GM12892 (cell line): Measurements from ENCODE around the gene DHDDS.

Source experiments
- DNase-seq: peaks from one replicate; pipeline ENCODE4 v3.0.0; 2011; ENCODE audit not compliant: insufficient read length
- FAIRE-seq: peaks from 2 replicates; lab custom pipeline; 2011; peaks lifted over from hg19 to GRCh38; lab: Jason Lieb, UNC
- POLR2A ChIP-seq: IDR thresholded peaks from 2 replicates; pipeline ENCODE4 v1.6.1; 2011; ENCODE audit warnings: low read depth, low read length, control low read depth
- POLR2AphosphoS5 ChIP-seq: IDR thresholded peaks from 2 replicates; pipeline ENCODE4 v1.6.1; 2011; ENCODE audit warnings: low read depth, low read length, control low read depth
- TAF1 ChIP-seq: IDR thresholded peaks from 2 replicates; pipeline ENCODE4 v1.6.1; 2011; ENCODE audit warnings: low read depth, mild to moderate bottlenecking, control low read depth, low read length, borderline replicate concordance

DHDDS gene

DNA sequence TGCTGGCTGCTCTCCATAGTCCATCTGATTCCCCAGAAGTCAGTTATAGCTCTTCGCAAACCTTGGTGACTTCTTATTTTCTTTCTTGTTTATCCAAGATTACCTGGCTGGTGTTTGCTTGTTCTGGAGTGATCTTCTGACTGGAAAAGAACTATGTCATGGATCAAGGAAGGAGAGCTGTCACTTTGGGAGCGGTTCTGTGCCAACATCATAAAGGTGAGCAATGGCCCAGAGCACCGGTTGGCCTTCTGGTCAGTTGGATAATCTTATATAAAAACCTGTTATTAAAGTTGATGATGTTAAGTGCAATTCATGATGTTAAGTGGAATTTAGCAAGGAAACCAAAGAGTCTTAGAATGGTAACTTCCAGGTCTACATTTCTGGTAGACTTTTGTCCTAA is 672 bp downstream of the DHDDS start:
- FAIRE-seq (no peak), DNase-seq (no peak)
- TF ChIP-seq POLR2A, result no peak
- no peak for TF ChIP-seq POLR2AphosphoS5
- no peak for TF ChIP-seq TAF1

DNA sequence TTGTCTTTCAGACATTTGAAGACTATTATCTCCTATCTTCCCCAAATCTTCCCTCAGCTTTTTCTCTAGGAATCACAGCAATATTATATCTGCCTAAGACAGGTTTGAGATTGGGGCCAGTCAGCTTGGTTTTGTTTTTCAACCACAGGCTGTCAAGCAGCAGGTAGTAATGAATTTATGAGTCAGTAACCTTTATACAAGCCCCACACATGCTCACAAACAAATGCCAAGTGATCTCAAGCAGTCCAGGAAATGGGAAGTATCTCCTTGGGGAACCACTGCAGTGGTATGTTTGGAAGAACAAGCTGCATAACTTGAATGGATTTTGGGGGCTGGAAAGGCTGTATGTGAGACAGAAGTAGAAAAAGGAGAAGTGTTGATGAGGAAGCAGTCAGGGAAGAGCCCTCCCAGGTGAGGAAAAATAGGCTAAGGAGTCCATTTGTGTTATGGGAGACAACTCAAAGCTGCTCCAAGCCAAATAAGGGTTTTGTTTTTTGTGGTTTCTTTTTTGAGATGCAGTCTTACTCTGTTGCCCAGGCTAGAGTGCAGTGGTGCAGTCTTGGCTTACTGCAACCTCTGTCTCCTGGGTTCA is 2.1 kb downstream of the DHDDS start:
- DNase-seq (no peak), FAIRE-seq (no peak)
- no peak for TF ChIP-seq TAF1
- TF ChIP-seq POLR2A, result no peak
- no peak for TF ChIP-seq POLR2AphosphoS5

DNA sequence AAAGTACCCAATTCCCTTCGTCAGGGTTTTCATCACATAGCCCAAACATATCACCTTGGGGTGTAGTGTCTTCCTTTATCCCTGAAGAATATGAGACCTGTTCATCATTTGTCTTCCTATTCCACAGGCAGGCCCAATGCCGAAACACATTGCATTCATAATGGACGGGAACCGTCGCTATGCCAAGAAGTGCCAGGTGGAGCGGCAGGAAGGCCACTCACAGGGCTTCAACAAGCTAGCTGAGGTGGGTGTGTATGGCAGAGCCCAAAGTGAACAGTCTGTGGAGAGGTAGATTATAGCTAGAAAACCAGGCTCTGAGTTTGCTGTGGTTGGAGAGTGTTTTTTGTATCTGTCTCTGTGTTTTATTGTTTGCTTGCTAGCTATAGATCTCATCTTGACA is 5.9 kb downstream of the DHDDS start:
- FAIRE-seq (peak; percentile 76), DNase-seq (no peak)
- TF ChIP-seq POLR2AphosphoS5 (no peak), TAF1 (no peak), POLR2A (no peak)

DNA sequence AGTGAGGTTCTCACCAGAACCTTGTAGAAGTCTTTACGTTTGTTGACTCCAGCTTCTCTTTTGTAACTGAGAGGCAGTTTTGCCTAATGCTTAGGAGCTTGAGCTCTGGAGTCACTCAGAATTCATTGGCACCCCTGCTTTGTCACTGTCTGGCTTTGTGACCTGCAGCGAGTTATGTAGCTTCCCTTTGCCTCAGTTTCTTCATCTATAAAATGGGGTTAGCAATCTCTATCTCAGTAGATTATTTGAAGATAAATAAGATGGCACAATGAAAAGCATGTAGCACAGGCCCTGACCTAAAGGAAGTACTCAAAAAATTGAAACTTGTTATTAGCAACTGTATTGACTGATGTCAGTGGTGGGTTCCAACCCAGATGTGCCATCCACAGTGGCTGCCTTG is 8.1 kb downstream of the DHDDS start:
- DNase-seq, result no peak
- FAIRE-seq, result no peak
- TF ChIP-seq POLR2AphosphoS5 (no peak), POLR2A (no peak), TAF1 (no peak)

DNA sequence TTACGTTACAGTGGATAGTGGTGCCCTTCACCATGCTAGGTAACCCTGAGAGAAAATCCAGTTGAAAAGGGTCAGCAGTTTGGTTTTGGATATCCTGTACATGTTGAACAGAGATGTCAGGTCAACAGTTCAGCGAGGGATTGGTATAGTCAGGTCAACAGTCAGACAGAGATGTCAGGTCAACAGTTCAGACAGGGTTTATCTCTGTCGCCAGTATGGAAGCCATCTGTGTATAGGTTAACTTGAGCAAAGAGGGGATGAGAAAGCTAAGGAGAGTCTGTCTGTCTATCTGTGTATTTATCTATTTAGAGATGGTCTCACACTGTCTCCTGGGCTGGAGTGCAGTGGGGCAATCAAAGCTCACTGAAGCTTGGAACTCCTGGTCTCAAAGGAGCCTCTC is 17.7 kb downstream of the DHDDS start:
- TF ChIP-seq POLR2AphosphoS5 (no peak), TAF1 (no peak), POLR2A (no peak)

DNA sequence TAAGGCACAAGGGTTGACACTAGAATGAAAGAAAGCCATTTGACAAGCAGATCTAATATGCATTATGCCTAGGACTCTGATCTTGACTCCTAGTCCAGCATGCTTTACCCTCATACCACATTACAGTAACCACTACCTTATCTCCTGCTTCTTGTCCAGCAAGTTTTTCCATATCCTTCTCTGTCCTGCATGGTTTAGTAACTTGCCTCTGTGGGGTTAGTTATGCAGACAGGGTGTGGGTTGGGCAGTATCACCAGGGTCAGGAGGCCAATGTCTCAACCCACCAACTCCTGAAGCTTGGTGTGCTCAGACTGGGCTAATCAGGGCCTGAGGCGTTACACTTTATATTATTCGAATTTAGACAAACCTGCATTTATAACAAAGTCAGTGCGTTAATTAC is 18.8 kb downstream of the DHDDS start:
- FAIRE-seq, result no peak
- no peak for DNase-seq
- TF ChIP-seq TAF1, result no peak
- TF ChIP-seq POLR2AphosphoS5, result no peak
- TF ChIP-seq POLR2A, result no peak

More for the DNA sequence above, 17.7 kb downstream of the DHDDS start:
- DNase-seq (no peak), FAIRE-seq (no peak)

DNA sequence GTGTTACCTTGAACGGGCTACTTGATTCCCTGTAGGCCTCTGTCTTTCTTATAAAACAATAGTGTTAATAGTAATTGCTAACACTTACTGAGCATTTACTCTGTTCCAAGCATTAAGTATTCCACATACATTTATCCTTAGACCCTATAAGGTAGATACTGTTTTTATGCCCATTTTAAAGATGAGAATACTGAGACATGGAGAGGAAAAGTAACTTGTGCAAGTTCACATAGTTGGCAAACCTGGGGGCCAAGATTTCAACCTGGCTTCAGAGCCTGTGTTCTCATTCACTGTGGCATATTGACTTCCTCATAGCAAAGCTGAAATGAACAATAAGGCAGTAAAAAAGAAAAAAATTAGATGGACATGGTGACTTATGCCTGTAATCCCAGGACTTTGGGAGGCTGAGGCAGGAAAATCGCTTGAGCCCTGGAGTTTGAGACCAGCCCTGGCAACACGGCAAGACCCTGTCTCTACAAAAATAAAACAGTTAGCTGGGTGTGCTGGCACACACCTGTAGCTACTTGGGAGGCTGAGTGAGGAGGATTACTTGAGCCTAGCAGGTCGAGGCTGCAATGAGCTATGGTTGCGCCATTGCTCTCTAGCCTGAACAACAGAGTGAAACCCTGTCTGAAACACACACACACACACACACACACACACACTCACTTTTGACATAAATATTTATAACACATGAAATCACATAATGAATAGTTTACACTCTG is 20.5 kb downstream of the DHDDS start:
- DNase-seq (no peak), FAIRE-seq (no peak)
- TF ChIP-seq TAF1, result no peak

DNA sequence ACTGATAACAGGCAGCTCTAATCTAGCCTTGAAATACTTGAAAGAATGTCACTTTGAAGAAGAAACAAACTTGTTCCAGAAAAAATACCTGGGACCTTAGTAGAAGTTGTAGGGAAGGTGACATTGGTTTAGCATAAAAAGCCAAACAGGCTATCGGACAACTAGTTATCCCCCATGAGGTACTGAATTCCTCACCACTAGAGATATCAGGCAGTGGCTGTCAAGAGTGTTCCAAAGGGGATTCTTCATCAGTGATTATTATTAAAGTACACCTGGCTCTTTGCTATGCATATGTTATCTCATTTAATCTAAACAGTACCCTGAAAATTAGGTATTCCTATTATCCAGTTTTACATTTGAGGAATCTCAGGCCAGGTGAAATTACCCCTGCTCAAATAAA is 27.0 kb downstream of the DHDDS start:
- FAIRE-seq (no peak), DNase-seq (no peak)
- no peak for TF ChIP-seq POLR2A
- TF ChIP-seq POLR2AphosphoS5, result no peak
- TF ChIP-seq TAF1, result no peak

DNA sequence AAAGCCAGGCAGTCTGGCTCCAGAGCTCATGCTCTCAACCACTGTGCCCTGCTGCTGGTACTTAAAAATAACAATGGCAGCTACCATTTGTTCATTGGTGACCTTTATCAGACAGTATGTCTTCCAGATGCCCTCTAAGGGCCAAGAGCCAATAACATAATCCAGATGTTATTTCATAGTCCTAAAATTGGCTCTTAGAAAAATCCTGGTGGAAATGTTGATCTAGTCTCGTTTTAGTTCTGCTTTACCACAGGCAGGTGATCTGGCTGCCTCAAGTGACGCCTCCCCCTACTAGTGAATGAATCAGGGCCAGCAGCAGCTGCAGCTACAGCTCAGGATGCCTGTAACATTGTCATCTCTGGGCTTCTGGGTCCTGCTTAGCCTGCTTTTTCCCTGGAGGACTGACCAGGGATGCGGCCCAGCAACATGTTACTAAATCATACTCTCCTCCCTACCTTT is 27.5 kb downstream of the DHDDS start:
- TF ChIP-seq POLR2A, result no peak
- no peak for TF ChIP-seq POLR2AphosphoS5
- no peak for TF ChIP-seq TAF1
- FAIRE-seq (no peak), DNase-seq (no peak)

DNA sequence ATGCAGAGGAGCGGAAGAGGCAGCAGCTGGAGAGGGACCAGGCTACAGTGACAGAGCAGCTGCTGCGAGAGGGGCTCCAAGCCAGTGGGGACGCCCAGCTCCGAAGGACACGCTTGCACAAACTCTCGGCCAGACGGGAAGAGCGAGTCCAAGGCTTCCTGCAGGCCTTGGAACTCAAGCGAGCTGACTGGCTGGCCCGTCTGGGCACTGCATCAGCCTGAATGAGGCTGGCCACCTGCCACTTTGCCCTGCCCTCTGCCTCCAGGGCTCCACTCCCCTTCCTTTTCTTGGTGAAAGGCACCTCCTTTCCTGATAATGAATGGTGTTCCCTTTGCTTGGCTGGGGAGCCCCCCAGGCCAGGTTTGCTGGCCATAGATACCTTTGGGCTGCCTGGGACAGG is 36.8 kb downstream of the DHDDS start:
- DNase-seq (no peak), FAIRE-seq (no peak)
- no peak for TF ChIP-seq POLR2A
- TF ChIP-seq POLR2AphosphoS5, result no peak
- no peak for TF ChIP-seq TAF1

DNA sequence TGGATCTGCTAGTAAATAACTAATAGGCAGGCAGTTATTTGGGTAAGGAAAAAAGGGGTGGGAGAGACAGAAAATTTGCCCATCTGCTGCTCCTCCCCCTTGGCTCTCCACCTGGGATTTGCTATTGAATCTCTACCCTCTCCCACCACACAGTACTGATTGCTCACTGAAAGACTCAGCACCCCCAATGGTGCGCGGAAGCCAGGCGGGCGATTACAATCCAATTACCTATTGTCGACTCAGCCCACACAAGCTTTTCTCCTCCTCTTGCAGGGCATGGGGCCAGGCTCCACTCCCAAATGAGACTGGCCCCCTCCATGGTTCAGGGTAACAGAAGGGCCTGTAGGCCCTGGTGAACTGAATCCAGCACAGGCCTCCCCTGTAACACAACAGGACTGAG is 37.4 kb downstream of the DHDDS start:
- DNase-seq (no peak), FAIRE-seq (no peak)

DNA sequence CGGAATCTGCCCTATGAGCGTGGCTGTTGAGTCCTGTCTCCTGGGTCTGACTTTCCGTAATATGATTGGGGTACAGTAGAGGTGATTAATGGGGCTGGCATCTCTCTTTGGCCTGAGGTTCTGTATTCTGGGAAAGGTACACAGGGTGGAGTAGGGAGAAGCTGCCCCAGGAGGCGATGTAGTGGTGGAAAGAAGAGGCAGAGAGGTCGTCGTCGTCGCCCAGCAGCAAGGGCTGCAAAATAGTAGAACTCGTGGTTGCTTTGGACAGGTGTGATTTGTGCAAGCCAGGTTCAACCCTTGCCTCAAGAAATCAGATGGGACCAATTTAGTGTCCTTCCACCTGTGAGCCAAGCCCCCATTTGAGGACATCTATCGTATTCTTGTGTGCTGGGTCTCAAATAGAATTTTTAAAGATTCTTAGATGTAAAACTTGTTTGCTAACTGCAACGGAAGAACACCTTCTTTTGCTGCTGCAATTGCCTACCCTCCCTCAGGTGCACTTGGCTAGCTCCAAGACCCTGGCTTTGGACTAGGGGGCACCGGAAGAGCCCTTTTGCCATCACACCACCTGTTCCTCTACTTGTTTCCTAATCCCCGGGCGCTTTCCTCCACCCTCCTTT is 38.9 kb downstream of the DHDDS start:
- FAIRE-seq (no peak), DNase-seq (no peak)
- TF ChIP-seq POLR2A (no peak; the same call in 1 of the 2 replicates), TAF1 (no peak), POLR2AphosphoS5 (no peak)

More for the DNA sequence above, 37.4 kb downstream of the DHDDS start:
- TF ChIP-seq POLR2A, result no peak
- no peak for TF ChIP-seq POLR2AphosphoS5
- no peak for TF ChIP-seq TAF1
